ENCODE measurements around the gene TBC1D9B. TPM values are rescaled to one million over a fixed set of nuclear protein-coding genes. Genes with fewer than 3 reads are reported as not detected.

Gene TBC1D9B
- total and polyA plus RNA-seq, 2 of the 13 experiments (the other 11 are each of a cell fraction or from before 2014, with no cell fraction given): 35.0 to 50.0 TPM

DNA sequence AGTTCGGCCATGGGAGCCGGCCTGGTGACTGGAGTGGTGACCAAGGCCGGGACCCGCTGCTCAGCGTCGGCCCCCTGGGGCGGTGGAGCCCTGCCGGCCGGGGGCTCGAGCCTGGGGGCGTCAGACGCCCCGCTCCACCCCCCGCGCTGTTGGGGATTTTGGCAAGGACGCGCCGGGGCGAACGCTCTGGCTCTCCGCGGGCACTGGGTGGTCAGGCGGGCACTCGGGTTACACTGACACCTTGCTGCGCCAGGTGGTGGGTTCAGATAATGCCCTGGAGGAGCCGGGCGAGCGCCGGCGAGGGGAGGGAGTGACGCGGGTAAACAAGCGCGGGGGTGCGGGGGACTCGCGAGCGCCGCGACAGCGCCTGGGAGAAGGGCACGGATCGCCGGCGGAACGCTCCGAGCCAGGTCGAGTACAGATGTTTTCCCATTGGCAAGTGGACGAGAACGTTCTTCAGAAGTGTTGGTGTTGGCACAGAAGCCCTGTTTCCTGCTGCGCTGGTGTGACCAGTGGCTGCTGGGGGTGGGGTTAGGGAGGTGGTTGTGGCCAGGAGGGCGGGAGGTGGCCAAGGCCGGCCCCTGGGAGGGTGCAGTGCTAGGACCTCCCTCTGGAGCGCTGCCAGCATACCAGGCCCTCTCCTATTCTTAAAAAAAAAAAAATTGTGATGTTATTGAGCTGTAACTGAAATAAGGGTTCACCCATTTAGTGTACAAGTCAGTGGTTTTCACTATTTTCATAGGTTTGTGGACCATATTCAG lies 86.2 kb downstream of the TBC1D9B start (continued):
- TF ChIP-seq, protein P1, sequence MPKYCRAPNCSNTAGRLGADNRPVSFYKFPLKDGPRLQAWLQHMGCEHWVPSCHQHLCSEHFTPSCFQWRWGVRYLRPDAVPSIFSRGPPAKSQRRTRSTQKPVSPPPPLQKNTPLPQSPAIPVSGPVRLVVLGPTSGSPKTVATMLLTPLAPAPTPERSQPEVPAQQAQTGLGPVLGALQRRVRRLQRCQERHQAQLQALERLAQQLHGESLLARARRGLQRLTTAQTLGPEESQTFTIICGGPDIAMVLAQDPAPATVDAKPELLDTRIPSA (CRISPR knock-in tag; IDR thresholded peaks at IDR 0.05; ENCODE audit: borderline replicate concordance): 0 out of 2 replicates have a peak, but pooled peaks have one; percentile 77
- TF ChIP-seq TBX3 (IDR thresholded peaks at IDR 0.05; ENCODE audit: borderline replicate concordance) (peak; percentile 12; the same call in 1 of the 2 replicates), FOXJ3 (CRISPR knock-in tag; IDR thresholded peaks at IDR 0.05; ENCODE audit: borderline replicate concordance) (peak; percentile 48; the same call in 1 of the 2 replicates), MYC (CRISPR knock-in tag; IDR thresholded peaks at IDR 0.05; ENCODE audit: borderline replicate concordance) (peak; percentile 42; the same call in 1 of the 2 replicates), PAF1 (CRISPR knock-in tag; IDR thresholded peaks at IDR 0.05) (no peak), TEF (CRISPR knock-in tag; IDR thresholded peaks at IDR 0.05) (no peak), RFXAP (CRISPR knock-in tag; IDR thresholded peaks at IDR 0.05; ENCODE audit: borderline replicate concordance) (0 out of 2 replicates have a peak, but pooled peaks have one; percentile 37), GABPB1 (CRISPR knock-in tag; IDR thresholded peaks at IDR 0.05) (peak; percentile 40; the same call in 1 of the 2 replicates), MAZ (IDR thresholded peaks at IDR 0.05; ENCODE audit: borderline replicate concordance, low read depth, low read length) (peak; percentile 51; the same call in 1 of the 2 replicates), MAZ (CRISPR knock-in tag; IDR thresholded peaks at IDR 0.05; ENCODE audit: low read depth) (no peak; the same call in 1 of the 2 replicates), ZNF639 (CRISPR knock-in tag; conservative IDR thresholded peaks at IDR 0.05) (no peak), HOXD1 (CRISPR knock-in tag; IDR thresholded peaks at IDR 0.05) (no peak), SMAD9 (CRISPR knock-in tag; IDR thresholded peaks at IDR 0.05) (no peak), ZC3H13 (CRISPR knock-in tag; IDR thresholded peaks at IDR 0.05) (no peak; the same call in 1 of the 2 replicates)
- TF ChIP-seq, protein P2, sequence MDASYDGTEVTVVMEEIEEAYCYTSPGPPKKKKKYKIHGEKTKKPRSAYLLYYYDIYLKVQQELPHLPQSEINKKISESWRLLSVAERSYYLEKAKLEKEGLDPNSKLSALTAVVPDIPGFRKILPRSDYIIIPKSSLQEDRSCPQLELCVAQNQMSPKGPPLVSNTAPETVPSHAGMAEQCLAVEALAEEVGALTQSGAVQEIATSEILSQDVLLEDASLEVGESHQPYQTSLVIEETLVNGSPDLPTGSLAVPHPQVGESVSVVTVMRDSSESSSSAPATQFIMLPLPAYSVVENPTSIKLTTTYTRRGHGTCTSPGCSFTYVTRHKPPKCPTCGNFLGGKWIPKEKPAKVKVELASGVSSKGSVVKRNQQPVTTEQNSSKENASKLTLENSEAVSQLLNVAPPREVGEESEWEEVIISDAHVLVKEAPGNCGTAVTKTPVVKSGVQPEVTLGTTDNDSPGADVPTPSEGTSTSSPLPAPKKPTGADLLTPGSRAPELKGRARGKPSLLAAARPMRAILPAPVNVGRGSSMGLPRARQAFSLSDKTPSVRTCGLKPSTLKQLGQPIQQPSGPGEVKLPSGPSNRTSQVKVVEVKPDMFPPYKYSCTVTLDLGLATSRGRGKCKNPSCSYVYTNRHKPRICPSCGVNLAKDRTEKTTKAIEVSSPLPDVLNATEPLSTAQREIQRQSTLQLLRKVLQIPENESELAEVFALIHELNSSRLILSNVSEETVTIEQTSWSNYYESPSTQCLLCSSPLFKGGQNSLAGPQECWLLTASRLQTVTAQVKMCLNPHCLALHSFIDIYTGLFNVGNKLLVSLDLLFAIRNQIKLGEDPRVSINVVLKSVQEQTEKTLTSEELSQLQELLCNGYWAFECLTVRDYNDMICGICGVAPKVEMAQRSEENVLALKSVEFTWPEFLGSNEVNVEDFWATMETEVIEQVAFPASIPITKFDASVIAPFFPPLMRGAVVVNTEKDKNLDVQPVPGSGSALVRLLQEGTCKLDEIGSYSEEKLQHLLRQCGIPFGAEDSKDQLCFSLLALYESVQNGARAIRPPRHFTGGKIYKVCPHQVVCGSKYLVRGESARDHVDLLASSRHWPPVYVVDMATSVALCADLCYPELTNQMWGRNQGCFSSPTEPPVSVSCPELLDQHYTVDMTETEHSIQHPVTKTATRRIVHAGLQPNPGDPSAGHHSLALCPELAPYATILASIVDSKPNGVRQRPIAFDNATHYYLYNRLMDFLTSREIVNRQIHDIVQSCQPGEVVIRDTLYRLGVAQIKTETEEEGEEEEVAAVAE (CRISPR knock-in tag; IDR thresholded peaks at IDR 0.05; ENCODE audit: borderline replicate concordance): 0 out of 2 replicates have a peak, but pooled peaks have one; percentile 23
- TF ChIP-seq, protein P3, sequence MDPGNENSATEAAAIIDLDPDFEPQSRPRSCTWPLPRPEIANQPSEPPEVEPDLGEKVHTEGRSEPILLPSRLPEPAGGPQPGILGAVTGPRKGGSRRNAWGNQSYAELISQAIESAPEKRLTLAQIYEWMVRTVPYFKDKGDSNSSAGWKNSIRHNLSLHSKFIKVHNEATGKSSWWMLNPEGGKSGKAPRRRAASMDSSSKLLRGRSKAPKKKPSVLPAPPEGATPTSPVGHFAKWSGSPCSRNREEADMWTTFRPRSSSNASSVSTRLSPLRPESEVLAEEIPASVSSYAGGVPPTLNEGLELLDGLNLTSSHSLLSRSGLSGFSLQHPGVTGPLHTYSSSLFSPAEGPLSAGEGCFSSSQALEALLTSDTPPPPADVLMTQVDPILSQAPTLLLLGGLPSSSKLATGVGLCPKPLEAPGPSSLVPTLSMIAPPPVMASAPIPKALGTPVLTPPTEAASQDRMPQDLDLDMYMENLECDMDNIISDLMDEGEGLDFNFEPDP (CRISPR knock-in tag; conservative IDR thresholded peaks at IDR 0.05): 0 out of 2 replicates have a peak, but pooled peaks have one; percentile 96
- TF ChIP-seq, protein P4, sequence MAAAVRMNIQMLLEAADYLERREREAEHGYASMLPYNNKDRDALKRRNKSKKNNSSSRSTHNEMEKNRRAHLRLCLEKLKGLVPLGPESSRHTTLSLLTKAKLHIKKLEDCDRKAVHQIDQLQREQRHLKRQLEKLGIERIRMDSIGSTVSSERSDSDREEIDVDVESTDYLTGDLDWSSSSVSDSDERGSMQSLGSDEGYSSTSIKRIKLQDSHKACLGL (CRISPR knock-in tag; IDR thresholded peaks at IDR 0.05): 0 out of 2 replicates have a peak, but pooled peaks have one; percentile 27

Data from HepG2 (cell line).